ENCODE measurements around the gene IL6R. TPM values are rescaled to one million over a fixed set of nuclear protein-coding genes. Genes with fewer than 3 reads are reported as not detected.

Gene IL6R
- polyA plus RNA-seq, 2 donors, result 2.7 to 3.4 TPM

- peaks cover 8 to 9% of the 10 kb centered on the region in 2 donors for H3K27me3 ChIP-seq (ENCODE audit: control insufficient read depth in 1 of 2, insufficient read depth in 2 of 2, low read length in 2 of 2)
- WGBS, 2 donors, result 85 to 92% methylated on average over 1 of the region's 1 CpG
These were observed 94.3 kb downstream of the IL6R start for GRCh38 chr1:154499446-154499845.

GRCh38 chr1:154500533-154500932 is 95.4 kb downstream of the IL6R start:
- Histone ChIP-seq H3K27ac (ENCODE audit: low read depth in 2 of 2, low read length in 1 of 2) (no peak overlapping the region), H3K36me3 (ENCODE audit: control insufficient read depth in 2 of 2, insufficient read depth in 2 of 2, low read length in 1 of 2) (no peaks in the 10 kb centered on the region), H3K9me3 (ENCODE audit: control insufficient read depth in 2 of 2, insufficient read depth in 1 of 2, low read depth in 1 of 2, low read length in 1 of 2) (peaks cover 0 to 4% of the 10 kb centered on the region in 2 donors), H3K4me1 (ENCODE audit: control insufficient read depth in 2 of 2, insufficient read depth in 2 of 2, low read length in 1 of 2) (peaks cover 0 to 10% of the 10 kb centered on the region in 2 donors), H3K27me3 (ENCODE audit: control insufficient read depth in 1 of 2, insufficient read depth in 2 of 2, low read length in 2 of 2) (peaks cover 8 to 9% of the 10 kb centered on the region in 2 donors), H3K4me3 (ENCODE audit: low read depth in 1 of 2, low read length in 2 of 2) (peak overlapping the region; percentile 5 to 47)
- WGBS, 2 donors, result 74 to 76% methylated on average over 8 of the region's 8 CpGs

More at GRCh38 chr1:154499446-154499845, 94.3 kb downstream of the IL6R start:
- no peak overlapping the region for H3K27ac ChIP-seq (ENCODE audit: low read depth in 2 of 2, low read length in 1 of 2)
- H3K4me1 ChIP-seq (ENCODE audit: control insufficient read depth in 2 of 2, insufficient read depth in 2 of 2, low read length in 1 of 2), result peaks cover 0 to 10% of the 10 kb centered on the region in 2 donors
- no peaks in the 10 kb centered on the region for H3K36me3 ChIP-seq (ENCODE audit: control insufficient read depth in 2 of 2, insufficient read depth in 2 of 2, low read length in 1 of 2)
- peaks cover 0 to 4% of the 10 kb centered on the region in 2 donors for H3K9me3 ChIP-seq (ENCODE audit: control insufficient read depth in 2 of 2, insufficient read depth in 1 of 2, low read depth in 1 of 2, low read length in 1 of 2)
- peak overlapping the region in 1 of 2 donors; percentile 14 for H3K4me3 ChIP-seq (ENCODE audit: low read depth in 1 of 2, low read length in 2 of 2)

- peak overlapping the region; percentile 34 to 68 for H3K27ac ChIP-seq (ENCODE audit: low read depth in 2 of 2, low read length in 1 of 2)
- peaks cover 0 to 10% of the 10 kb centered on the region in 2 donors for H3K4me1 ChIP-seq (ENCODE audit: control insufficient read depth in 2 of 2, insufficient read depth in 2 of 2, low read length in 1 of 2)
- WGBS, 2 donors, result 5 to 10% methylated on average over 51 to 54 of the region's 54 CpGs
- H3K36me3 ChIP-seq (ENCODE audit: control insufficient read depth in 2 of 2, insufficient read depth in 2 of 2, low read length in 1 of 2), result no peaks in the 10 kb centered on the region
- H3K4me3 ChIP-seq (ENCODE audit: low read depth in 1 of 2, low read length in 2 of 2), result peak overlapping the region; percentile 44 to 47
- peaks cover 0 to 4% of the 10 kb centered on the region in 2 donors for H3K9me3 ChIP-seq (ENCODE audit: control insufficient read depth in 2 of 2, insufficient read depth in 1 of 2, low read depth in 1 of 2, low read length in 1 of 2)
- H3K27me3 ChIP-seq (ENCODE audit: control insufficient read depth in 1 of 2, insufficient read depth in 2 of 2, low read length in 2 of 2), result peaks cover 8 to 9% of the 10 kb centered on the region in 2 donors
These were observed 96.4 kb downstream of the IL6R start for GRCh38 chr1:154501423-154502065.

DNA sequence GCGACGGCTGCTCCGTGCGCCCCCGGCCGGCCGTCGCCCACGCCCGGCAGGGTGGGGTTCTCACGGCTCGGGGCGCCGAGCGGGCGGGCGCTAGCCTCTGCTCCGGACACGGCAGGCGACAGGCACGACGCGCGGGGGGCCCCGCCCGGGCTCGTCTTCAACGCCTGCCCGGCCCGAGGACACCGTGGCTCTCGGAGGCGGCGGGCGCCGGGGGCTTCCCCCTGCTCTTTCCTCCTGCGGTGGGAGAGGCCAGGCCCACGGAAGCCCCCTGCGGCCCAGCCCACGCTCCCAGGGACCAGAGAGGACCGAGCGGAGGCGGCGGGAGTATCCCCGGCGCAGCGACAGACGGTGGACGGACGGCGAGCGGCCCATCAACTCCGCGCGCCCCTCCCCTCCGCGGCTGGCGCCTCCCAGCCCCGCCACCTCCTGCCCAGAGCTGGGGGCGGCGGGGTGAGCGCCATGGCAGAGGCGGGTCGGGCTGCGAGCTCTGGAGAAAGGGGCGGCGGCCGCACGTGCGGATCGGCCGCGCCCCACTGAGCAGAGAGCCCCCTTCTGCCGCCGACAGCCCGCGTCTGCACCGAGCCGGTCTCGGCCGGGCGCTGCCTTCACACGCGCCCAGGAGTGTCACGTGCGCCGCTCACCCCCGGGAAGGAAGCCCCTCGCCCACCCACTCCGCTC is 97.1 kb downstream of the IL6R start, which contains the start of the genes SHE and TDRD10:
Gene SHE, minus strand, starts transcription at position 347 of the 678 bp plus-strand sequence. CDS start 386 bp downstream, outside the sequence.
Gene TDRD10, plus strand, starts transcription at position 154 of the 678 bp plus-strand sequence. CDS start 4,685 bp downstream, outside the sequence.
- H3K4me3 ChIP-seq (ENCODE audit: low read depth in 1 of 2, low read length in 2 of 2), result peak within 1 kb of the TSS; percentile 44 to 47
- peaks cover 0 to 10% of the 10 kb centered on the region in 2 donors for H3K4me1 ChIP-seq (ENCODE audit: control insufficient read depth in 2 of 2, insufficient read depth in 2 of 2, low read length in 1 of 2)
- 4% methylated on average over 79 to 90 of the region's 90 CpGs for WGBS, 2 donors
- H3K36me3 ChIP-seq (ENCODE audit: control insufficient read depth in 2 of 2, insufficient read depth in 2 of 2, low read length in 1 of 2), result no peaks in the 10 kb centered on the region
- peaks cover 8 to 9% of the 10 kb centered on the region in 2 donors for H3K27me3 ChIP-seq (ENCODE audit: control insufficient read depth in 1 of 2, insufficient read depth in 2 of 2, low read length in 2 of 2)
- peak within 1 kb of the TSS; percentile 34 to 68 for H3K27ac ChIP-seq (ENCODE audit: low read depth in 2 of 2, low read length in 1 of 2)
- H3K9me3 ChIP-seq (ENCODE audit: control insufficient read depth in 2 of 2, insufficient read depth in 1 of 2, low read depth in 1 of 2, low read length in 1 of 2), result peaks cover 0 to 4% of the 10 kb centered on the region in 2 donors

DNA sequence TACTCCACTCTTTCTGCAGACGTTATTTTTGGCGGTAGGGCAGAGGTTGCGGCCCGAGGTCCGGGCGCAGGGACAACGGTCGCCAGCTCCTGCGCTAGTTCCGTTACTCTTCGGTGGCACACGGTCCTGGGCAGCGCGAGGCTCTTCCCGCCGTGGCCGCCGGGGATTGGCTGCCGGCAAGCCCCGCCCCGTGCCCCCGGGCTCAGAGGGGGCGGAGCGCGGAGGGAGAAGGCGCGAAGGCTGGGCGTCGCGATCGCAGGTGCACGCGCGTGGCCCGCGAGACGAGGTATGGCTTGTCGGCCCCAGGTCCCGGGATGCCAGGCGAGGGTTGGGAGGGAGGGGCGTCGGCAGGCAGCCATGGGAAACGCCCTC is 97.6 kb downstream of the IL6R start:
- peak overlapping the region; percentile 44 to 47 for H3K4me3 ChIP-seq (ENCODE audit: low read depth in 1 of 2, low read length in 2 of 2)
- H3K9me3 ChIP-seq (ENCODE audit: control insufficient read depth in 2 of 2, insufficient read depth in 1 of 2, low read depth in 1 of 2, low read length in 1 of 2), result peaks cover 0 to 4% of the 10 kb centered on the region in 2 donors
- H3K36me3 ChIP-seq (ENCODE audit: control insufficient read depth in 2 of 2, insufficient read depth in 2 of 2, low read length in 1 of 2), result no peaks in the 10 kb centered on the region
- WGBS, 2 donors, result 34 to 35% methylated on average over 30 to 43 of the region's 43 CpGs
- H3K4me1 ChIP-seq (ENCODE audit: control insufficient read depth in 2 of 2, insufficient read depth in 2 of 2, low read length in 1 of 2), result peaks cover 0 to 10% of the 10 kb centered on the region in 2 donors
- H3K27ac ChIP-seq (ENCODE audit: low read depth in 2 of 2, low read length in 1 of 2), result no peak overlapping the region
- peaks cover 8 to 9% of the 10 kb centered on the region in 2 donors for H3K27me3 ChIP-seq (ENCODE audit: control insufficient read depth in 1 of 2, insufficient read depth in 2 of 2, low read length in 2 of 2)

- Histone ChIP-seq H3K9me3 (ENCODE audit: control insufficient read depth in 2 of 2, insufficient read depth in 1 of 2, low read depth in 1 of 2, low read length in 1 of 2) (peaks cover 0 to 4% of the 10 kb centered on the region in 2 donors), H3K36me3 (ENCODE audit: control insufficient read depth in 2 of 2, insufficient read depth in 2 of 2, low read length in 1 of 2) (no peaks in the 10 kb centered on the region), H3K27ac (ENCODE audit: low read depth in 2 of 2, low read length in 1 of 2) (no peak overlapping the region), H3K4me3 (ENCODE audit: low read depth in 1 of 2, low read length in 2 of 2) (no peak overlapping the region), H3K27me3 (ENCODE audit: control insufficient read depth in 1 of 2, insufficient read depth in 2 of 2, low read length in 2 of 2) (peaks cover 8 to 9% of the 10 kb centered on the region in 2 donors), H3K4me1 (ENCODE audit: control insufficient read depth in 2 of 2, insufficient read depth in 2 of 2, low read length in 1 of 2) (peaks cover 0 to 10% of the 10 kb centered on the region in 2 donors)
- 67 to 71% methylated on average over 5 of the region's 5 CpGs for WGBS, 2 donors
These were observed 98.8 kb downstream of the IL6R start for GRCh38 chr1:154503898-154504297.

GRCh38 chr1:154512760-154513159 is 107.6 kb downstream of the IL6R start:
- no peaks in the 10 kb centered on the region for H3K4me1 ChIP-seq (ENCODE audit: control insufficient read depth in 2 of 2, insufficient read depth in 2 of 2, low read length in 1 of 2)
- H3K36me3 ChIP-seq (ENCODE audit: control insufficient read depth in 2 of 2, insufficient read depth in 2 of 2, low read length in 1 of 2), result no peaks in the 10 kb centered on the region
- H3K27me3 ChIP-seq (ENCODE audit: control insufficient read depth in 1 of 2, insufficient read depth in 2 of 2, low read length in 2 of 2), result no peaks in the 10 kb centered on the region
- H3K27ac ChIP-seq (ENCODE audit: low read depth in 2 of 2, low read length in 1 of 2), result no peak overlapping the region
- no peak overlapping the region for H3K4me3 ChIP-seq (ENCODE audit: low read depth in 1 of 2, low read length in 2 of 2)
- 88 to 91% methylated on average over 3 of the region's 3 CpGs for WGBS, 2 donors
- no peaks in the 10 kb centered on the region for H3K9me3 ChIP-seq (ENCODE audit: control insufficient read depth in 2 of 2, insufficient read depth in 1 of 2, low read depth in 1 of 2, low read length in 1 of 2)

- Histone ChIP-seq H3K36me3 (ENCODE audit: control insufficient read depth in 2 of 2, insufficient read depth in 2 of 2, low read length in 1 of 2) (no peaks in the 10 kb centered on the region), H3K9me3 (ENCODE audit: control insufficient read depth in 2 of 2, insufficient read depth in 1 of 2, low read depth in 1 of 2, low read length in 1 of 2) (no peaks in the 10 kb centered on the region), H3K4me1 (ENCODE audit: control insufficient read depth in 2 of 2, insufficient read depth in 2 of 2, low read length in 1 of 2) (no peaks in the 10 kb centered on the region), H3K4me3 (ENCODE audit: low read depth in 1 of 2, low read length in 2 of 2) (no peak overlapping the region), H3K27me3 (ENCODE audit: control insufficient read depth in 1 of 2, insufficient read depth in 2 of 2, low read length in 2 of 2) (no peaks in the 10 kb centered on the region), H3K27ac (ENCODE audit: low read depth in 2 of 2, low read length in 1 of 2) (no peak overlapping the region)
- 81 to 89% methylated on average over 7 of the region's 7 CpGs for WGBS, 2 donors
These were observed 109.0 kb downstream of the IL6R start for GRCh38 chr1:154514066-154514553.

DNA sequence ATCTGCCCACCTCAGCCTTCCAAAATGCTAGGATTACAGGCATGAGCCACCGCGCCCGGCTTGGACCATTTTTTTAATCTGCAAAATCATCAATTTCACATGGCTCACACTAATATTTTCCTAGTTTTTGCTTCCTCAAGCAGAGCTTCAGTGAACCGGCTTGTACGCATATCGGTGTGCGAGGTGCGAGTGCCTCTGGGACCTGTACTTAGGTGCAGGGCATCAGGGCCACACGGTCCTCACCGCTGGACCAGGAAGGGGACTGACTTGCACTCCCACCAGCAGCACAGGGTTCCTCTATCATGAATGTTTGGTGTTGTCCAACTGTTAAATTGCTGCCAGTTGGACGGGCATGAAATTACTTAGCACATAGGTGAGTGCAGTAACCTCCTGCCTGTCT is 112.5 kb downstream of the IL6R start:
- 91 to 97% methylated on average over 11 of the region's 11 CpGs for WGBS, 2 donors
- H3K9me3 ChIP-seq (ENCODE audit: control insufficient read depth in 2 of 2, insufficient read depth in 1 of 2, low read depth in 1 of 2, low read length in 1 of 2), result no peaks in the 10 kb centered on the region
- H3K4me3 ChIP-seq (ENCODE audit: low read depth in 1 of 2, low read length in 2 of 2), result no peak overlapping the region
- H3K36me3 ChIP-seq (ENCODE audit: control insufficient read depth in 2 of 2, insufficient read depth in 2 of 2, low read length in 1 of 2), result no peaks in the 10 kb centered on the region
- no peak overlapping the region for H3K27ac ChIP-seq (ENCODE audit: low read depth in 2 of 2, low read length in 1 of 2)
- peaks cover 0 to 2% of the 10 kb centered on the region in 2 donors for H3K4me1 ChIP-seq (ENCODE audit: control insufficient read depth in 2 of 2, insufficient read depth in 2 of 2, low read length in 1 of 2)
- H3K27me3 ChIP-seq (ENCODE audit: control insufficient read depth in 1 of 2, insufficient read depth in 2 of 2, low read length in 2 of 2), result no peaks in the 10 kb centered on the region
